H1 (cell line): ENCODE results near the gene ZNF813. TPM values are rescaled to one million over a fixed set of nuclear protein-coding genes. Genes with fewer than 3 reads are reported as not detected.

ENCODE experiments used
- E2F6 ChIP-seq: IDR thresholded peaks from 2 replicates; pipeline ENCODE4 v1.6.1; 2012; ENCODE audit warnings: inconsistent platforms
- HDAC2 ChIP-seq, 2 experiments: fragments of 300-600 bp in 1 of 2; sonication (generic) in 1 of 2; IDR thresholded peaks; 2 replicates each; pipeline ENCODE4 v1.6.1; 2011 to 2012; ENCODE audit warnings: low read depth in 2 of 2, low read length in 2 of 2, mild to moderate bottlenecking in 2 of 2, moderate library complexity in 2 of 2, borderline replicate concordance in 1 of 2, inconsistent platforms in 1 of 2
- polyA plus RNA-seq, 7 experiments: library from polyadenylated mRNA; depleted of rRNA in 3 of 7; stranded (reverse) in 5 of 7; unstranded in 2 of 7; fragments of >200 nt in 5 of 7; fragments of 200-250 nt in 2 of 7; gene quantifications; 1 replicate in 5 of 7; 2 replicates in 1 of 7; 4 replicates in 1 of 7; pipeline versions ENCODE4 v1.2.1 to v1.2.3, GENCODE V29; 2011 to 2013; ENCODE audit warnings: missing spikeins in 2 of 7, mixed read lengths in 2 of 7
- total RNA-seq: library from RNA; stranded (reverse); fragmentation: NEBNext Ultra II Directional; extraction: Animal tissue kit (Norgen Biotek cat#: 25700); gene quantifications from 2 replicates; pipeline ENCODE4 v1.2.1, GENCODE V29; 2021

Gene ZNF813
- total and polyA plus RNA-seq, 2 of the 8 experiments (the other 6 are each of a cell fraction or from before 2014, with no cell fraction given): 2.9 to 22.1 TPM

- TF ChIP-seq HDAC2 (IDR thresholded peaks at IDR 0.05; ENCODE audit: borderline replicate concordance in 1 of 2, low read depth in 2 of 2, low read length in 2 of 2): 0 out of 4 replicates have a peak, but pooled peaks of 1 of the 2 experiments have one; percentile 19
- TF ChIP-seq E2F6: peak; percentile 52; the same call in 1 of the 2 replicates
Observed at GRCh38 chr19:53537521-53538377, 70.2 kb downstream of the ZNF813 start, which contains the start of gene ZNF331 (continued).
